Right atrium auricular region (tissue), 2 donors: ENCODE data around the gene HSF5. TPM values are rescaled to one million over a fixed set of nuclear protein-coding genes. Genes with fewer than 3 reads are reported as not detected.

Source experiments
- DNase-seq: peaks from one replicate; pipeline ENCODE4 v3.0.0-alpha.2; 2019; ENCODE audit warnings: low spot score
- H3K27ac ChIP-seq, 2 donors: fragments of 200-600 bp; sonication (generic); 1 replicate in 1 of 2; 2 replicates in 1 of 2; pipeline ENCODE4 v1.5.1; 2016 to 2019
- H3K27me3 ChIP-seq, 2 donors: fragments of 200-600 bp; sonication (generic); one replicate each; pipeline versions ENCODE4 v1.5.1 to v1.6.0; 2017 to 2019
- H3K36me3 ChIP-seq: fragments of 200-600 bp; sonication (generic); one replicate; pipeline ENCODE4 v1.5.1; 2016
- H3K4me1 ChIP-seq, 2 donors: fragments of 200-600 bp; sonication (generic); one replicate each; pipeline versions ENCODE4 v1.5.1 to v1.6.0; 2017 to 2019
- H3K4me3 ChIP-seq, 2 donors: fragments of 200-600 bp; sonication (generic); 1 replicate in 1 of 2; 2 replicates in 1 of 2; pipeline ENCODE4 v1.5.1; 2017 to 2019; ENCODE audit warnings: mild to moderate bottlenecking in 1 of 2, moderate library complexity in 1 of 2
- H3K9me3 ChIP-seq, 2 donors: fragments of 200-600 bp; sonication (generic); one replicate each; pipeline ENCODE4 v1.5.1; 2019
- total RNA-seq, 2 donors: library from RNA; depleted of rRNA; stranded (reverse); fragments of >200 nt; gene quantifications; one replicate each; pipeline ENCODE4 v1.1.0, GENCODE V29; 2016
- TF ChIP-seq, protein P1 (sequence below), 2 donors: fragments of 200-600 bp; sonication (generic); IDR thresholded peaks; one replicate each; pipeline ENCODE4 v1.5.1; 2019; ENCODE audit warnings: antibody characterized with exemption in 2 of 2

The HSF5 gene
- total RNA-seq, 2 donors from 2014 or later: 0.08 TPM; not detected in 1

DNA sequence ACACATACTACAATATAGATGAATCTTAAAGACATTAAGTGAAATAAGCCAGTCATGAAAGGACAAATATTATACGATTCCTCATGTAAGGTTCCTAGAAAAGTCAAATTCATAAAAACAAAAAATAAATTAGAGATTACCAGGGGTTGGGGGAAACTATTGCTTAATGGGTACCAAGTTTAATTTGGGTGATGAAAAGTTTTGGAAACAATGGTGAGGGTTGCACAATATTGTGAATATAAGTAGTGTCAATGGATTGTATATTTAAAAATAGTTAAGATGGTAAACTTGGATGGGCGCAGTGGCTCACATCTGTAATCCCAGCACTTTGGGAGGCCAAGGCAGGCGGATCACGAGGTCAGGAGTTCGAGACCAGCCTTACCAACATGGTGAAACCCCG, 17.9 kb downstream of the HSF5 start:
- Histone ChIP-seq H3K27me3 (no peaks in the 10 kb centered on the region), H3K27ac (no peak overlapping the region), H3K9me3 (no peaks in the 10 kb centered on the region), H3K4me3 (no peak overlapping the region), H3K36me3 (no peaks in the 10 kb centered on the region), H3K4me1 (no peaks in the 10 kb centered on the region)
- no peak for DNase-seq
- TF ChIP-seq, protein P1, sequence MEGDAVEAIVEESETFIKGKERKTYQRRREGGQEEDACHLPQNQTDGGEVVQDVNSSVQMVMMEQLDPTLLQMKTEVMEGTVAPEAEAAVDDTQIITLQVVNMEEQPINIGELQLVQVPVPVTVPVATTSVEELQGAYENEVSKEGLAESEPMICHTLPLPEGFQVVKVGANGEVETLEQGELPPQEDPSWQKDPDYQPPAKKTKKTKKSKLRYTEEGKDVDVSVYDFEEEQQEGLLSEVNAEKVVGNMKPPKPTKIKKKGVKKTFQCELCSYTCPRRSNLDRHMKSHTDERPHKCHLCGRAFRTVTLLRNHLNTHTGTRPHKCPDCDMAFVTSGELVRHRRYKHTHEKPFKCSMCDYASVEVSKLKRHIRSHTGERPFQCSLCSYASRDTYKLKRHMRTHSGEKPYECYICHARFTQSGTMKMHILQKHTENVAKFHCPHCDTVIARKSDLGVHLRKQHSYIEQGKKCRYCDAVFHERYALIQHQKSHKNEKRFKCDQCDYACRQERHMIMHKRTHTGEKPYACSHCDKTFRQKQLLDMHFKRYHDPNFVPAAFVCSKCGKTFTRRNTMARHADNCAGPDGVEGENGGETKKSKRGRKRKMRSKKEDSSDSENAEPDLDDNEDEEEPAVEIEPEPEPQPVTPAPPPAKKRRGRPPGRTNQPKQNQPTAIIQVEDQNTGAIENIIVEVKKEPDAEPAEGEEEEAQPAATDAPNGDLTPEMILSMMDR (IDR thresholded peaks at IDR 0.05): no peak

DNA sequence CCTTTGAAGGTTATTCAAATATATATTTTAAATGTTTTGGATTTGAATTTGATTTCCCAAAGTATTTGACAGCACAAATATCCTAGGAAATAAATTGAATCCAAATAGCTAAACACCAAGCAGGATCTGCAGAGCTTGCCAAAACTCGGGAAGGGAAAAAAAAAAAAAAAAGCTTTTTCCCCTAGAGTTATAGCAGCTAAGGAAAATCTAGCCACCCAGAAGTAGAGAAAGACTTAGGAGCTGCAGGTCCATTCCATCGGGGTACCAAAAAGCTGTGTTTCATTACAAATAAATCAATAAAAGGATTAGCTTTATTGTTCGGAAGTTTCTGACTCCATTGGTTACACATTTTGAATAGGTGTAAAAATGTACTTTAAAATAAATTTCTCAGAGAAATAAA, 19.3 kb downstream of the HSF5 start:
- Histone ChIP-seq H3K9me3 (no peaks in the 10 kb centered on the region), H3K4me3 (no peak overlapping the region), H3K27me3 (no peaks in the 10 kb centered on the region), H3K36me3 (no peaks in the 10 kb centered on the region), H3K27ac (no peak overlapping the region), H3K4me1 (no peaks in the 10 kb centered on the region)
- TF ChIP-seq, protein P1 (IDR thresholded peaks at IDR 0.05): no peak
- DNase-seq: no peak

DNA sequence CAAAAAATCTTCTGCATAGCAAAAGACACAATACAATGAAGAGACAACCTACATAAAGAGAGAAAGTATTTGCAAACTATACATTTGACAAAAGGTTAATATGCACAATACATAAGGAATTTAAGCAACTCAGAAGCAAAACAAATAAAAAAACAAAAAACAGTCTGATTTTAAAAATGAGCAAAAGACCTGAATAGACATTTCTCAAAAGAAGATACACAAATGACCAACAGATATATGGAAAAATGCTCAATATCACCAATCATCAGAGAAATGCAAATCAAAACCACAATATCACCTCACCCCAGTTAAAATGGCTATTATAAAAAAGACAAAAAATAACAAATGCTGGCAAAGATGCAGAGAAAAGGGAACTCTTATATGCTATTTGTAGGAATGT, 32.7 kb downstream of the HSF5 start:
- Histone ChIP-seq H3K9me3 (peaks cover 0 to 4% of the 10 kb centered on the region in 2 donors), H3K4me3 (no peak overlapping the region), H3K27me3 (no peaks in the 10 kb centered on the region), H3K36me3 (no peaks in the 10 kb centered on the region), H3K4me1 (no peaks in the 10 kb centered on the region), H3K27ac (no peak overlapping the region)
- TF ChIP-seq, protein P1 (IDR thresholded peaks at IDR 0.05): no peak
- no peak for DNase-seq

DNA sequence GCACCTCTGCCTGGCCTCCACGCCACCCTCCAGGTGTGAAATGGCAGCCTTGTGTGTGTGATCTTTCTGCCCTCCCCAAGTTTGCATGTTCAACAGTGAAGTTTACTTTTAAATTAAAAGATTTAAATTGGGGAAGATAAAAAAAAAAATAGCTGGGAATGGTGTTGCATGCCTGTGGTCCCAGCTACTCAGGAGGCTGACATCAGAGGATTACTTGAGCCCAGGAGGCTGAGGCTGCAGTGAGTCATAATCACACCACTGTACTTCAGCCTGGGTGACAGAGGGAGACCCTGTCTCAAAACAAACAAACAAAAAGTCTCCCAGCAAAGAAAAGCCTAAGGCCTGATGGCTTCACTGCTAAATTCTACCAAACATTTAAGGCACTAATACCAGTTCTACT, 35.5 kb downstream of the HSF5 start:
- H3K4me1 ChIP-seq: no peaks in the 10 kb centered on the region
- no peaks in the 10 kb centered on the region for H3K36me3 ChIP-seq
- H3K27ac ChIP-seq: no peak overlapping the region
- no peaks in the 10 kb centered on the region for H3K27me3 ChIP-seq
- DNase-seq: no peak
- no peak overlapping the region for H3K4me3 ChIP-seq
- TF ChIP-seq, protein P1 (IDR thresholded peaks at IDR 0.05): no peak
- H3K9me3 ChIP-seq: peaks cover 0 to 4% of the 10 kb centered on the region in 2 donors

DNA sequence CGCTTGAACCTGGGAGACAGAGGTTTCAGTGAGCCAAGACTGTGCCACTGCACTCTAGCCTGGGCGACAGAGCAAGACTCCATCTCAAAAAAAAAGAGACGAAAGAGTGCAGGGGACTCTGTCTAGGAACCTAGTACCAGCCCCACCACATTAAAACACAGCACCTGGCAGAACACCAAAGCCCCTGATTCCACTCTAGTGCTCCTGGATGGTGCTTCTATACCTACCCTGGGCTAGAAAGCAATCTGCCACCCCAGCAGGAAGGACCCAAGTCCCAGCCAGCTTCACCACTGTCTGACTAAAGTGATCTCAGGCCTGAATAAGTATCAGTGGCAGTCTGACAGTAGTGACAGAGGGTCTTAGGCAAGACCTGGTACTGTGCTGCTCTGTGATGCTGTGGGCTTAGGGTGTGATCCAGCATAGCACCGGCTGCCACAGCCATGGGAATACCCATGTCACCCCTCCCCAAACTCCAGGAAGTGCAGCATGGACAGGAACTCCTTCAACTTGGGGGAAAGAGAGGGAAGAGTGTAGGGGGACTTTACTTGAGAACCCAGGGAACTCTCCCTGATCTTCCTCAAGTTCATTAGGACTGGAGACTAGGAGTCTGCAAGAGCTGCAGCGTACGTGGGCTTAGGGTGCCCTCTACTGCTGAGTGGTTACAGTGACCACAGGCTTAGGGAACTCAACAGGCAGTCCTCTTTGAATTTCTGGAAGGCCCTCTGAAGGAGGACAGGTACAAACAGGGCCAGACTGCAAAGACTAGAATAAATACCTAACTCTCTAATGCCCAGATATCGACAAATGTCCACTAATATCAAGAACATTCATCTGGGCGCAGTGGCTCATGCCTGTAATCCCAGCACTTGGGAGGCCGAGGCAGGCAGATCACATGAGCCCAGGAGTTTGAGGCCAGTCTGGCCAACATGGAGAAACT, 40.9 kb downstream of the HSF5 start:
- H3K27ac ChIP-seq: no peak overlapping the region
- H3K36me3 ChIP-seq: no peaks in the 10 kb centered on the region
- H3K9me3 ChIP-seq: peaks cover 0 to 5% of the 10 kb centered on the region in 2 donors
- DNase-seq: no peak
- TF ChIP-seq, protein P1 (IDR thresholded peaks at IDR 0.05): peak in 1 of 2 donors; percentile 61
- no peaks in the 10 kb centered on the region for H3K27me3 ChIP-seq
- no peaks in the 10 kb centered on the region for H3K4me1 ChIP-seq
- H3K4me3 ChIP-seq: no peak overlapping the region
